Endothelial cell (in vitro differentiated cells): ENCODE data around the gene CACNA1B. TPM values are rescaled to one million over a fixed set of nuclear protein-coding genes. Genes with fewer than 3 reads are reported as not detected.

ENCODE experiments used
- DNase-seq: peaks from one replicate; pipeline ENCODE4 v3.0.0; 2021; ENCODE audit warnings: low spot score
- H3K27ac Mint-ChIP-seq: one replicate; pipeline ENCODE4 v1.8.0; 2021; ENCODE audit warnings: mixed read lengths, inconsistent platforms; ENCODE audit not compliant: unreplicated experiment
- H3K27me3 Mint-ChIP-seq: one replicate; pipeline ENCODE4 v1.8.0; 2021; ENCODE audit warnings: mild to moderate bottlenecking, moderate library complexity, mixed read lengths, inconsistent platforms; ENCODE audit not compliant: unreplicated experiment
- H3K36me3 Mint-ChIP-seq: one replicate; pipeline ENCODE4 v1.8.0; 2021; ENCODE audit warnings: mild to moderate bottlenecking, low read depth, mixed read lengths, inconsistent platforms; ENCODE audit not compliant: unreplicated experiment
- H3K4me1 Mint-ChIP-seq: one replicate; pipeline ENCODE4 v1.8.0; 2021; ENCODE audit warnings: mild to moderate bottlenecking, mixed read lengths, inconsistent platforms; ENCODE audit not compliant: unreplicated experiment
- H3K4me3 Mint-ChIP-seq: one replicate; pipeline ENCODE4 v1.8.0; 2021; ENCODE audit warnings: mild to moderate bottlenecking, mixed read lengths, inconsistent platforms; ENCODE audit not compliant: unreplicated experiment
- H3K9me3 Mint-ChIP-seq: one replicate; pipeline ENCODE4 v1.8.0; 2021; ENCODE audit warnings: mixed read lengths, inconsistent platforms; ENCODE audit not compliant: unreplicated experiment
- CTCF ChIP-seq: fragments of 200-600 bp; sonication (generic); IDR thresholded peaks from one replicate; pipeline ENCODE4 v1.5.0; 2021; ENCODE audit warnings: antibody characterized with exemption; ENCODE audit not compliant: unreplicated experiment
- total RNA-seq: library from RNA; stranded (reverse); fragmentation: NEBNext Ultra II Directional; extraction: Animal tissue kit (Norgen Biotek cat#: 25700); gene quantifications from one replicate; pipeline ENCODE4 v1.2.1, GENCODE V29; 2021; ENCODE audit not compliant: unreplicated experiment

CACNA1B gene
- total RNA-seq, 1 donor from 2014 or later: 2.0 TPM

DNA sequence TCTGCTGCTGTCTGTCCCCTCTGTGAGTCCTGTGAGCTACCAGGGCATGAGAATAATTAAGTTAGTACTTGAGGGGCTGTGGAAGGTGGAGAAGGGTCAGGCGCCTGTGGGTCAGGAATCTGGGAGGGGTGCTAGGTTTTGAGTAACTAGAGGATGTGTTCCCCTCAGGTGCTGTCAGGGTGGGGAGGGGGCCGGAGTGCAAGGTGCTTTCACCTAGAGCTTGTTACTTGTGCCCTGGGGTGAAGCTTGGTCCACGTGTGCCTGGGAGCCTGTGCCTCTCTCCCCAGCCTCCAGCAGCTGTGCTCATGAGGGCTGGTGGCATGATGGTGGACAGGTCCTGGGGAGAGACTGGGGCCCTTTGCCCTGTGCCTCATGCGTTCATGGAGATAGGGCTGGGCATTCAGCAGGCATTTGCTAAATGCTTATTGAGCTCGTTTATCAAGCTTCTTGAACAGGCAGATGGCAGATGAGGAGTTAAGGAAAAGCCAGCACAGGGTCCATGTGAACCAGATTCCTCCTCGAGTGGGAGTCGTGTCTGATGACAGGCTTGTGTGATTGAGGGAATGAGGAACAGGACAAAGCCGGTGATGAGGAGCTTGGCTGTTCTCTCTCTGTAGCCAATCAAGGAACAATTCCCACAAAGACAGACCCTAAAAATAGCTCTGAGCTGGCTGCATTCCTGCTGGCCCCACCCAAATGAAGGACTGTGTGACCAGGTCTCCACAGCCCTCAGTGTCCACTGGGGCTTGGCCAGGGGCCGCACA lies 40.9 kb downstream of the CACNA1B start:
- no peaks in the 10 kb centered on the region for H3K9me3 Mint-ChIP-seq
- DNase-seq: no peak
- TF ChIP-seq CTCF: no peak
- H3K4me1 Mint-ChIP-seq: peaks cover 9% of the 10 kb centered on the region
- no peak overlapping the region for H3K27ac Mint-ChIP-seq
- peaks cover 31% of the 10 kb centered on the region for H3K36me3 Mint-ChIP-seq
- no peak overlapping the region for H3K4me3 Mint-ChIP-seq
- H3K27me3 Mint-ChIP-seq: peaks cover 5% of the 10 kb centered on the region

DNA sequence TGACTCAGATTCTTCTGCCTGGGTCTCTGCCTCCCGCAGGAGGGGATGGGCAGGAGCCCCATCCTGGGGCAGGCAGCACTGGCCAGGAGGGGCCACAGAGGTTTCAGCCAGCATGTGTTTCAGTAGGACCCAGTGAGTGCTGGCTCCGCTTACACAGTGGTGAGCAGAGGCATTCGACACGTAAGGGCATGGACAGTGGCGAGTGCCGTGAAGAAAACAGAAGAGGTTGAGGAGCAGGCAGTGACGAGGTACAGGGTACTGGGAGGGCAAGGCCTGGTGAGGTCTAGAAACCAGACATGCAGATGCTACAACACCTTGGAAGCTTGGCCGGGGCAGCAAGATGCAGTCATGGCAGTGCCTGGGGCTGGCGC lies 41.5 kb downstream of the CACNA1B start:
- Mint-ChIP-seq H3K27ac (no peak overlapping the region), H3K36me3 (peaks cover 31% of the 10 kb centered on the region), H3K4me3 (no peak overlapping the region), H3K9me3 (no peaks in the 10 kb centered on the region), H3K4me1 (peaks cover 7% of the 10 kb centered on the region), H3K27me3 (peaks cover 5% of the 10 kb centered on the region)
- DNase-seq: no peak
- no peak for TF ChIP-seq CTCF

DNA sequence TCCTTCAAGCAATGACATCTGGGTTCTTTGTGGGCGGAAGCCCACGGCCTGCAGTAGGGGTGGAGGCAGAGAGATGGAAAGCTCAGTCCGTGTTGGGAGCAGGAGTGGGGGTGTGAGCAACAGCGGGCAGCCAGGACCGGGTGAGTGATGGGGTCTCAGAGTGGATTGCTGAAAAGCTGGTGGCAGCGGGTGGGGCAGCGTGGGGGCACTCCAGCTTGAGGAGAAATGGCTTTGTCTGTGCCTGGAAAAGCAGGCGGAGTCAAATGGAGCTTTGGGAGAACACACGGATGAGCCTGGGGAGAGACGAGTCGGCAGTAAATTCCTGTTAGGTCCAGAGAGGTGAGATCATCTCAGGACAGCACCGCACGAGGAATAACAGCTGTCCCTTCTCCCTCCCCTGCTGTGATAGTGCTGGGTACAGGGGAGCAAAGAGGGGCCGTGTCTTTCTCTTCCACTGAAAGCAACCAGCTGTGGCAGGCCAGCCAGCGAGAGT lies 42.1 kb downstream of the CACNA1B start:
- Mint-ChIP-seq H3K27ac (no peak overlapping the region), H3K9me3 (no peaks in the 10 kb centered on the region), H3K4me1 (peaks cover 3% of the 10 kb centered on the region), H3K36me3 (peaks cover 28% of the 10 kb centered on the region), H3K27me3 (peaks cover 5% of the 10 kb centered on the region), H3K4me3 (no peak overlapping the region)
- no peak for TF ChIP-seq CTCF
- no peak for DNase-seq

- Mint-ChIP-seq H3K4me3 (peak overlapping the region; percentile 38), H3K4me1 (peaks cover 3% of the 10 kb centered on the region), H3K27ac (no peak overlapping the region), H3K9me3 (no peaks in the 10 kb centered on the region), H3K27me3 (peaks cover 5% of the 10 kb centered on the region), H3K36me3 (peaks cover 28% of the 10 kb centered on the region)
- DNase-seq: no peak
- no peak for TF ChIP-seq CTCF
Observed at GRCh38 chr9:137920753-137921152, 43.2 kb downstream of the CACNA1B start.

- Mint-ChIP-seq H3K27ac (no peak overlapping the region), H3K4me1 (no peaks in the 10 kb centered on the region), H3K36me3 (peaks cover 20% of the 10 kb centered on the region), H3K27me3 (peaks cover 3% of the 10 kb centered on the region), H3K4me3 (no peak overlapping the region), H3K9me3 (no peaks in the 10 kb centered on the region)
- TF ChIP-seq CTCF: no peak
- DNase-seq: no peak
Observed at GRCh38 chr9:137924169-137924568, 46.6 kb downstream of the CACNA1B start.
